GM23338 (cell line): ENCODE results near the gene IL1R1.

Experiments used
- CTCF ChIP-seq, 2 experiments: fragments of 200-600 bp in 1 of 2; sonication (generic) in 1 of 2; conservative IDR thresholded peaks; 2 replicates each; pipeline versions ENCODE4 v1.5.1 to v1.6.1; 2016 to 2017; ENCODE audit warnings: antibody characterized with exemption in 2 of 2, low read depth in 2 of 2, mild to moderate bottlenecking in 2 of 2, moderate library complexity in 1 of 2
- EZH2phosphoT487 ChIP-seq: fragments of 200-600 bp; sonication (generic); IDR thresholded peaks from one replicate; pipeline ENCODE4 v1.8.1; 2018; ENCODE audit warnings: antibody characterized with exemption; ENCODE audit not compliant: unreplicated experiment
- POLR2AphosphoS5 ChIP-seq: IDR thresholded peaks from 2 replicates; pipeline ENCODE4 v1.6.1; 2016; ENCODE audit warnings: antibody characterized with exemption, low read depth
- TF ChIP-seq, protein P1 (sequence below): IDR thresholded peaks from one replicate; pipeline ENCODE4 v1.6.1; 2018; ENCODE audit warnings: antibody characterized with exemption; ENCODE audit not compliant: unreplicated experiment

DNA sequence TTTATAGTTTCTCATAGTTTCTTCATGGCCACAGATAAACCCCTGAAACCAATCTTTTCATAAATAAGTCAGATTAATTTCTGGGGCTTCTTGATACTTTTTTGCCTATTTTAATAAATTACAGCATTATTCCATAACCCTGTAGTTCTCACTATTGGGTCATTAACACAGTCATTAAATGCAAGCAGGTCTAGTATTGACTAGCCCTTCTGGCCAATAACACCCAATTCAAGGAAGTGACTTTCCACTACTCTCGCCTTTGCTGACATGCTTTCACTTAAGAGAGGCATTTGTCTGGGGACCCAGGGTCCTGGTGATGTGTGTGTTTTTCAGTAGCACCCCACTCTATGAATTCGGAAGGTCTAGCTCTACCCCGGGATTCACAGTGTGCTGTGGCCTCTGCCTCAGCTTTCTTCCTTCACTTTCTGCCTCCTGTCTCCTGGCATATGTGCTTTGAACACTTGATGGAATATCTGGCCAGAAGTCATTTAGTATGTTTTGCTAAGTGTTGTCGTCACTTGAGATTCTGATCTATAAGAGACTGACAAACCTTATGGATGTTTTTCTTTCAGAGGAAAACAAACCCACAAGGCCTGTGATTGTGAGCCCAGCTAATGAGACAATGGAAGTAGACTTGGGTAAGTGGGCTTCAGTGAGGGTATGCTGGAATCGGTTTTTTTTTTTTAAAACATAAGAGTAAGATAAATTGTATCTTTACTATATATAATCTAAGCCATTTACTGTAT lies 25.7 kb downstream of the IL1R1 start:
- TF ChIP-seq CTCF (conservative IDR thresholded peaks at IDR 0.05; ENCODE audit: low read depth in 2 of 2) = no peak
- no peak for TF ChIP-seq EZH2phosphoT487
- TF ChIP-seq, protein P1, sequence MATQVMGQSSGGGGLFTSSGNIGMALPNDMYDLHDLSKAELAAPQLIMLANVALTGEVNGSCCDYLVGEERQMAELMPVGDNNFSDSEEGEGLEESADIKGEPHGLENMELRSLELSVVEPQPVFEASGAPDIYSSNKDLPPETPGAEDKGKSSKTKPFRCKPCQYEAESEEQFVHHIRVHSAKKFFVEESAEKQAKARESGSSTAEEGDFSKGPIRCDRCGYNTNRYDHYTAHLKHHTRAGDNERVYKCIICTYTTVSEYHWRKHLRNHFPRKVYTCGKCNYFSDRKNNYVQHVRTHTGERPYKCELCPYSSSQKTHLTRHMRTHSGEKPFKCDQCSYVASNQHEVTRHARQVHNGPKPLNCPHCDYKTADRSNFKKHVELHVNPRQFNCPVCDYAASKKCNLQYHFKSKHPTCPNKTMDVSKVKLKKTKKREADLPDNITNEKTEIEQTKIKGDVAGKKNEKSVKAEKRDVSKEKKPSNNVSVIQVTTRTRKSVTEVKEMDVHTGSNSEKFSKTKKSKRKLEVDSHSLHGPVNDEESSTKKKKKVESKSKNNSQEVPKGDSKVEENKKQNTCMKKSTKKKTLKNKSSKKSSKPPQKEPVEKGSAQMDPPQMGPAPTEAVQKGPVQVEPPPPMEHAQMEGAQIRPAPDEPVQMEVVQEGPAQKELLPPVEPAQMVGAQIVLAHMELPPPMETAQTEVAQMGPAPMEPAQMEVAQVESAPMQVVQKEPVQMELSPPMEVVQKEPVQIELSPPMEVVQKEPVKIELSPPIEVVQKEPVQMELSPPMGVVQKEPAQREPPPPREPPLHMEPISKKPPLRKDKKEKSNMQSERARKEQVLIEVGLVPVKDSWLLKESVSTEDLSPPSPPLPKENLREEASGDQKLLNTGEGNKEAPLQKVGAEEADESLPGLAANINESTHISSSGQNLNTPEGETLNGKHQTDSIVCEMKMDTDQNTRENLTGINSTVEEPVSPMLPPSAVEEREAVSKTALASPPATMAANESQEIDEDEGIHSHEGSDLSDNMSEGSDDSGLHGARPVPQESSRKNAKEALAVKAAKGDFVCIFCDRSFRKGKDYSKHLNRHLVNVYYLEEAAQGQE = no peak
- no peak for TF ChIP-seq POLR2AphosphoS5
